Breast epithelium (tissue), 4 donors: ENCODE measurements around the gene ZCWPW2. TPM values are rescaled to one million over a fixed set of nuclear protein-coding genes. Genes with fewer than 3 reads are reported as not detected.

ENCODE experiments used
- DNase-seq, 2 donors: peaks; one replicate each; pipeline ENCODE4 v3.0.0-alpha.2; 2019; ENCODE audit warnings: low spot score in 2 of 2
- H3K27ac ChIP-seq, 2 donors: fragments of 200-600 bp; sonication (generic) in 1 of 2; one replicate each; pipeline ENCODE4 v1.5.1; 2016 to 2019; ENCODE audit warnings: mild to moderate bottlenecking in 1 of 2
- H3K27me3 ChIP-seq, 2 donors: fragments of 200-600 bp; sonication (generic) in 1 of 2; one replicate each; pipeline versions ENCODE4 v1.5.1 to v1.6.0; 2017 to 2019; ENCODE audit warnings: control low read depth in 1 of 2, mild to moderate bottlenecking in 1 of 2
- H3K36me3 ChIP-seq: fragments of 200-600 bp; one replicate; pipeline ENCODE4 v1.5.1; 2019
- H3K4me1 ChIP-seq, 2 donors: fragments of 200-600 bp; sonication (generic); one replicate each; pipeline ENCODE4 v1.5.1; 2016 to 2019; ENCODE audit warnings: control low read depth in 1 of 2
- H3K4me3 ChIP-seq, 3 donors: fragments of 200-600 bp; sonication (generic); 1 replicate in 2 of 3; 2 replicates in 1 of 3; pipeline ENCODE4 v1.5.1; 2016 to 2019; ENCODE audit warnings: mild to moderate bottlenecking in 3 of 3, moderate library complexity in 2 of 3
- H3K9me3 ChIP-seq, 2 donors: fragments of 200-600 bp; sonication (generic) in 1 of 2; one replicate each; pipeline ENCODE4 v1.5.1; 2016 to 2019; ENCODE audit warnings: control low read depth in 1 of 2
- POLR2A ChIP-seq: fragments of 450-650 bp; IDR thresholded peaks from one replicate; pipeline ENCODE4 v1.6.1; 2016; ENCODE audit warnings: antibody characterized with exemption, mild to moderate bottlenecking, moderate library complexity
- POLR2AphosphoS5 ChIP-seq, 3 donors: sonication (generic); formaldehyde crosslinking; IDR thresholded peaks; one replicate each; pipeline ENCODE4 v1.6.1; 2017; ENCODE audit warnings: antibody characterized with exemption in 3 of 3
- intact Hi-C: fragments of 100-400 bp; cut with DNase I; formaldehyde crosslinking; loops from one replicate; pipeline ENCODE4 v1.15.1; 2023; ENCODE audit warnings: low total_unique reads
- total RNA-seq, 3 donors: library from RNA; depleted of rRNA; stranded (reverse); fragments of >200 nt; gene quantifications; one replicate each; pipeline ENCODE4 v1.1.0, GENCODE V29; 2016
- TF ChIP-seq, protein P1 (sequence below), 3 donors: fragments of 450-650 bp; IDR thresholded peaks; one replicate each; pipeline ENCODE4 v1.5.1; 2016 to 2017; ENCODE audit warnings: antibody characterized with exemption in 3 of 3, mild to moderate bottlenecking in 3 of 3, moderate library complexity in 3 of 3

Gene ZCWPW2
- total RNA-seq, 3 donors from 2014 or later: 1.1 to 2.3 (median 1.3) TPM

DNA sequence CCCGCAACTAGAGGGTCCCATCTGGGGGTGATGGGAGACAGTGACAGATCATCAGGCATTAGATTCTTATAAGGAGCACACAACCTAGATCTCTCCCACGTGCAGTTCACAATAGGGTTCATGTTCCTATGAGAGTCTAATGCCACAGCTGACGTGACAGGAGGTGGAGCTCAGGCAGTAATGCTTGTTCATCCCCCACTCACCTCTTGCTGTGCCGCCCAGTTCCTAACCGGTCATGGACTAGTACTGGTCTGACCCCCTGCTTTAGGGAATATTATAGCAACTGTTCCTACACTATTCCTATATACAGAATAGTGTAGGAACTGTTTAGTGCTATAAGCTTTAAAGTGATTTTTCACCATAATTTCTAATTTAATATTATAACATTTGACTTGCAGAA, 128.2 kb downstream of the ZCWPW2 start:
- Histone ChIP-seq H3K27ac (no peak overlapping the region), H3K36me3 (no peaks in the 10 kb centered on the region), H3K27me3 (no peaks in the 10 kb centered on the region), H3K9me3 (peaks cover 0 to 6% of the 10 kb centered on the region in 2 donors), H3K4me1 (no peaks in the 10 kb centered on the region), H3K4me3 (no peak overlapping the region)
- TF ChIP-seq POLR2AphosphoS5 (IDR thresholded peaks at IDR 0.05): no peak
- no peak for TF ChIP-seq POLR2A
- TF ChIP-seq, protein P1, sequence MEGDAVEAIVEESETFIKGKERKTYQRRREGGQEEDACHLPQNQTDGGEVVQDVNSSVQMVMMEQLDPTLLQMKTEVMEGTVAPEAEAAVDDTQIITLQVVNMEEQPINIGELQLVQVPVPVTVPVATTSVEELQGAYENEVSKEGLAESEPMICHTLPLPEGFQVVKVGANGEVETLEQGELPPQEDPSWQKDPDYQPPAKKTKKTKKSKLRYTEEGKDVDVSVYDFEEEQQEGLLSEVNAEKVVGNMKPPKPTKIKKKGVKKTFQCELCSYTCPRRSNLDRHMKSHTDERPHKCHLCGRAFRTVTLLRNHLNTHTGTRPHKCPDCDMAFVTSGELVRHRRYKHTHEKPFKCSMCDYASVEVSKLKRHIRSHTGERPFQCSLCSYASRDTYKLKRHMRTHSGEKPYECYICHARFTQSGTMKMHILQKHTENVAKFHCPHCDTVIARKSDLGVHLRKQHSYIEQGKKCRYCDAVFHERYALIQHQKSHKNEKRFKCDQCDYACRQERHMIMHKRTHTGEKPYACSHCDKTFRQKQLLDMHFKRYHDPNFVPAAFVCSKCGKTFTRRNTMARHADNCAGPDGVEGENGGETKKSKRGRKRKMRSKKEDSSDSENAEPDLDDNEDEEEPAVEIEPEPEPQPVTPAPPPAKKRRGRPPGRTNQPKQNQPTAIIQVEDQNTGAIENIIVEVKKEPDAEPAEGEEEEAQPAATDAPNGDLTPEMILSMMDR (IDR thresholded peaks at IDR 0.05): no peak
- intact Hi-C loops: no loop called here
- DNase-seq: no peak

GRCh38 chr3:28485164-28485563, 136.6 kb downstream of the ZCWPW2 start:
- Histone ChIP-seq H3K4me1 (no peaks in the 10 kb centered on the region), H3K27me3 (no peaks in the 10 kb centered on the region), H3K27ac (no peak overlapping the region), H3K36me3 (no peaks in the 10 kb centered on the region), H3K4me3 (no peak overlapping the region), H3K9me3 (peaks cover 7 to 19% of the 10 kb centered on the region in 2 donors)
- TF ChIP-seq, protein P1 (IDR thresholded peaks at IDR 0.05): no peak
- TF ChIP-seq POLR2AphosphoS5 (IDR thresholded peaks at IDR 0.05): no peak
- no peak for TF ChIP-seq POLR2A
- intact Hi-C loops: no loop called here
- no peak for DNase-seq

DNA sequence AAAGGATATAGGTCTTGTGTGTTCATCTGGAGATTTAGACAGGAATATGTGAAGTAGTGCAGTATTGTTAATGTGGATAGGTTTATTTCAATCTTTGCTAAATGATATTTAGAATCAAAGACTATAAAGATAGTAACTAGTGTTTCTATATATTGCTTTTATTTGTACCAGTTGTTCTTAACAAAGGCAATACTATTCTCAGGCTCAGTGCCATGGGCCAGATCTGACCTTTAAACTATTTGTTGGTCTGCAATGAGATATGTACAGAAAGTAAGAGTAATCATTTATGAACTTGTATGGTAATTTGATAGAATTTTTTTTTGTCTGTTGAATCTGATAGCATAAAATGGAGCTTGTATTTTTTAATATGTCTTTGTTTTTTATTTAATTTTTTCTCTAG, 146.8 kb downstream of the ZCWPW2 start:
- no peaks in the 10 kb centered on the region for H3K4me1 ChIP-seq
- no peaks in the 10 kb centered on the region for H3K9me3 ChIP-seq
- no peak overlapping the region for H3K27ac ChIP-seq
- DNase-seq: no peak
- H3K27me3 ChIP-seq: no peaks in the 10 kb centered on the region
- H3K36me3 ChIP-seq: no peaks in the 10 kb centered on the region
- TF ChIP-seq, protein P1 (IDR thresholded peaks at IDR 0.05): no peak
- no peak for TF ChIP-seq POLR2AphosphoS5 (IDR thresholded peaks at IDR 0.05)
- TF ChIP-seq POLR2A: no peak
- no peak overlapping the region for H3K4me3 ChIP-seq
- intact Hi-C loops: no loop called here

DNA sequence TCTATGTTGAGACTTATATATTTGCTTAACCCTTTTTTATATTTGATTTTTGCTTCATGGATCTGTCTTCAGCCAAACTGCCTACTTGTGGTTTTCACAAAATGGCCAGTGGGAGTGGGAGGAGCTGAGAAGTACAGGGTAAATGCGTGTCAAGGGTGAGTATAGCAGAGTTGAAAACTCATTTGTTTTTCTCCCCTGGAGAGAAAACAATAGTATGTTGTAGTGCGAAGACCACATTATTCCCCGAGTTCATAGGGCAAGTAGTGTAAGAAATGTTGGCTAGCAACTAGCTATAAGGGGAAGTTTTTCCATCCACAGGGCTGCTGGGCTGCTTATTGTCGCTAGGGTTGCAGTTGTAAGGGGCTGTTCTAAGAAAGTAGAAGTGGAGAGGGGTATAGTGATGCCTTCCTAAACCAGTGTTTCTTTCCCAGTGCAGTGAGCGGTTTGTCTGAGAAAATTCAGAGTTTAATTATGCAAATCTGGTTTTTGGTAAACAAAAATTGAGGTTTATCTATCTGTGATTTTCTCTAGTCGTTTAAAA, 153.9 kb downstream of the ZCWPW2 start:
- no peaks in the 10 kb centered on the region for H3K9me3 ChIP-seq
- no peak for DNase-seq
- no peaks in the 10 kb centered on the region for H3K36me3 ChIP-seq
- H3K27ac ChIP-seq: no peak overlapping the region
- H3K27me3 ChIP-seq: no peaks in the 10 kb centered on the region
- no peaks in the 10 kb centered on the region for H3K4me1 ChIP-seq
- TF ChIP-seq POLR2A (no peak), POLR2AphosphoS5 (IDR thresholded peaks at IDR 0.05) (no peak)
- TF ChIP-seq, protein P1 (IDR thresholded peaks at IDR 0.05): no peak
- H3K4me3 ChIP-seq: no peak overlapping the region
- intact Hi-C loops: no loop called here

DNA sequence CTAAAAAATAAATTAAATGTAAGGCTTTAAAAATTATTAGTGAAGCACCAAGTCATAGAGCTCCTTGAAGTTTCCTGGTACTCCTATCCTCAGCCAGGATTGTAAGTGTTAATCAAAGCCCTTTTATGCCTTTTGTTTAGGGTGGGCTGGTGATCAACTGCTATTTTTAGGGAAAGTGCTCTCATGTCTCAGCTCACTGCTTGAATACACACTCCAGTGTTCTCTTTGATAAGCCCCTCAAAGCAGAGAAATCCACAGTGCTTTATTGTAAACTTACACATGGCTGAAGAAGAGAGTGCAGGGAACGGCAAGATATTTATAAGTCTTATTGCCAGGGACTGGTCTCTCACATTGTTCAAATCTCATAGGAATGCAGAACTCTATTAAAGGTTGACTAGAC, 156.5 kb downstream of the ZCWPW2 start:
- Histone ChIP-seq H3K36me3 (no peaks in the 10 kb centered on the region), H3K9me3 (no peaks in the 10 kb centered on the region), H3K4me1 (no peaks in the 10 kb centered on the region), H3K4me3 (no peak overlapping the region), H3K27ac (no peak overlapping the region), H3K27me3 (no peaks in the 10 kb centered on the region)
- intact Hi-C loops: no loop called here
- DNase-seq: no peak
- TF ChIP-seq POLR2AphosphoS5 (IDR thresholded peaks at IDR 0.05) (no peak), POLR2A (no peak)
- TF ChIP-seq, protein P1 (IDR thresholded peaks at IDR 0.05): no peak
